CD14-positive monocyte (primary cell): ENCODE data around the gene VPS37C. TPM values are rescaled to one million over a fixed set of nuclear protein-coding genes. Genes with fewer than 3 reads are reported as not detected.
A peak's percentile ranks its signal among the peaks of the same experiment; 100 is the strongest.

Source experiments
- DNase-seq, 3 donors: peaks; one replicate each; pipeline ENCODE4 v3.0.0-alpha.2; 2011 to 2022
- H2AFZ ChIP-seq: 2 replicates; pipeline ENCODE4 v1.6.0; 2012; ENCODE audit warnings: mild to moderate bottlenecking, low read depth, low read length, inconsistent platforms; ENCODE audit not compliant: insufficient read depth, poor library complexity, severe bottlenecking
- H3K27ac ChIP-seq, 2 donors: 1 replicate in 1 of 2; 2 replicates in 1 of 2; pipeline ENCODE4 v1.5.1; 2012 to 2013; ENCODE audit warnings: low read length in 2 of 2, control low read depth in 1 of 2, inconsistent platforms in 1 of 2, low read depth in 1 of 2, mild to moderate bottlenecking in 1 of 2
- H3K27me3 ChIP-seq, 2 donors: one replicate each; pipeline versions ENCODE4 v1.6.0 to v1.6.1; 2011 to 2013; ENCODE audit warnings: low read length in 2 of 2; ENCODE audit not compliant: control insufficient read depth in 2 of 2, insufficient read depth in 2 of 2
- H3K36me3 ChIP-seq, 2 donors: replicated peaks in 1 of 2; 1 replicate in 1 of 2; 2 replicates in 1 of 2; pipeline versions ENCODE4 v1.5.1 to v1.6.1; 2012 to 2013; ENCODE audit warnings: low read length in 2 of 2, control low read depth in 1 of 2, inconsistent platforms in 1 of 2, mild to moderate bottlenecking in 1 of 2; ENCODE audit not compliant: insufficient read depth in 2 of 2, control insufficient read depth in 1 of 2
- H3K4me1 ChIP-seq, 2 donors: 1 replicate in 1 of 2; 2 replicates in 1 of 2; pipeline versions ENCODE4 v1.5.1 to v1.6.1; 2012 to 2013; ENCODE audit warnings: low read length in 2 of 2, control low read depth in 1 of 2, inconsistent platforms in 1 of 2, mild to moderate bottlenecking in 1 of 2, moderate library complexity in 1 of 2; ENCODE audit not compliant: insufficient read depth in 2 of 2, control insufficient read depth in 1 of 2
- H3K4me2 ChIP-seq: replicated peaks from 2 replicates; pipeline ENCODE3; 2012; ENCODE audit warnings: low read length, moderate library complexity, mild to moderate bottlenecking; ENCODE audit not compliant: poor library complexity, severe bottlenecking; ENCODE audit errors: extremely low read depth
- H3K4me3 ChIP-seq, 3 experiments: fragments of 200-600 bp in 1 of 3; sonication (generic) in 1 of 3; replicated peaks in 1 of 3; 1 replicate in 2 of 3; 2 replicates in 1 of 3; pipeline ENCODE4 v1.5.1; 2011 to 2013; ENCODE audit warnings: low read length in 3 of 3, mild to moderate bottlenecking in 3 of 3, control low read depth in 2 of 3, low read depth in 2 of 3, inconsistent platforms in 1 of 3, moderate library complexity in 1 of 3
- H3K79me2 ChIP-seq: 2 replicates; pipeline ENCODE4 v1.6.0; 2012; ENCODE audit warnings: mild to moderate bottlenecking, control low read depth, inconsistent platforms, low read length, moderate library complexity; ENCODE audit not compliant: insufficient read depth
- H3K9ac ChIP-seq: 2 replicates; pipeline ENCODE4 v1.6.0; 2017; ENCODE audit warnings: low read length, mild to moderate bottlenecking; ENCODE audit not compliant: insufficient read depth, poor library complexity, severe bottlenecking
- H3K9me3 ChIP-seq, 2 donors: replicated peaks in 1 of 2; 1 replicate in 1 of 2; 2 replicates in 1 of 2; pipeline versions ENCODE4 v1.5.1 to v1.6.1; 2012 to 2013; ENCODE audit warnings: low read length in 2 of 2, control low read depth in 1 of 2; ENCODE audit not compliant: control insufficient read depth in 1 of 2, insufficient read depth in 1 of 2
- H4K20me1 ChIP-seq: 2 replicates; pipeline ENCODE4 v1.6.0; 2012; ENCODE audit warnings: mild to moderate bottlenecking, low read length, control low read depth, moderate library complexity; ENCODE audit not compliant: insufficient read depth
- H3K27ac Mint-ChIP-seq, 7 donors: one replicate each; pipeline ENCODE4 v1.8.0; 2020; ENCODE audit warnings: mild to moderate bottlenecking in 7 of 7, mixed read lengths in 7 of 7, moderate library complexity in 6 of 7, inconsistent platforms in 2 of 7
- H3K27me3 Mint-ChIP-seq, 3 donors: one replicate each; pipeline ENCODE4 v1.8.0; 2021 to 2022; ENCODE audit warnings: low read depth in 3 of 3, mild to moderate bottlenecking in 3 of 3, mixed read lengths in 3 of 3, moderate library complexity in 3 of 3, inconsistent platforms in 1 of 3
- H3K36me3 Mint-ChIP-seq, 2 donors: one replicate each; pipeline ENCODE4 v1.8.0; 2020; ENCODE audit warnings: mixed read lengths in 2 of 2, inconsistent platforms in 1 of 2, mild to moderate bottlenecking in 1 of 2
- H3K4me1 Mint-ChIP-seq: one replicate; pipeline ENCODE4 v1.8.0; 2020; ENCODE audit warnings: mild to moderate bottlenecking, mixed read lengths
- H3K4me3 Mint-ChIP-seq, 2 donors: one replicate each; pipeline ENCODE4 v1.8.0; 2020; ENCODE audit warnings: mild to moderate bottlenecking in 2 of 2, mixed read lengths in 2 of 2, moderate library complexity in 1 of 2
- H3K9me3 Mint-ChIP-seq, 7 donors: one replicate each; pipeline ENCODE4 v1.8.0; 2020 to 2022; ENCODE audit warnings: mixed read lengths in 7 of 7, mild to moderate bottlenecking in 6 of 7, moderate library complexity in 6 of 7, inconsistent platforms in 2 of 7
- WGBS: methylation state at CpG from one replicate; pipeline ENCODE4 v1.1.5; 2013; ENCODE audit warnings: missing lambda C conversion rate; ENCODE audit not compliant: insufficient coverage; 5-methylcytosine and 5-hydroxymethylcytosine counted together
- intact Hi-C, 2 donors: fragments of 100-400 bp; cut with micrococcal nuclease; formaldehyde crosslinking; loops; one replicate each; pipeline versions ENCODE4 v1.15.0 to v1.15.1; 2023
- polyA plus RNA-seq, 3 donors: library from polyadenylated mRNA; depleted of rRNA in 1 of 3; unstranded in 2 of 3; stranded (reverse) in 1 of 3; fragments of 300-500 nt in 2 of 3; fragments of >200 nt in 1 of 3; fragmentation: Illumina TruSeq in 2 of 3; gene quantifications; 1 replicate in 2 of 3; 2 replicates in 1 of 3; pipeline ENCODE4 v1.2.3, GENCODE V29; 2012 to 2021
- TF ChIP-seq, protein P1 (sequence below): fragments of 200-600 bp; IDR thresholded peaks from one replicate; pipeline ENCODE4 v1.8.0; 2022; ENCODE audit warnings: antibody characterized with exemption, mild to moderate bottlenecking

The VPS37C gene
- polyA plus RNA-seq, 3 donors = 1.9 to 25.1 (median 3.8) TPM

- no peaks in the 10 kb centered on the region for H3K36me3 Mint-ChIP-seq
- no peak overlapping the region for H3K27ac Mint-ChIP-seq
- H3K27me3 Mint-ChIP-seq = peaks cover 10 to 21% (median 10%) of the 10 kb centered on the region in 3 donors
- peaks cover 0 to 5% of the 10 kb centered on the region in 2 donors for H3K27me3 ChIP-seq
- H3K4me3 ChIP-seq = no peak overlapping the region
- DNase-seq = no peak
- no peaks in the 10 kb centered on the region for H4K20me1 ChIP-seq
- H3K4me1 Mint-ChIP-seq = peaks cover 7% of the 10 kb centered on the region
- H3K9ac ChIP-seq = no peak overlapping the region
- H2AFZ ChIP-seq = no peak overlapping the region
- TF ChIP-seq, protein P1, sequence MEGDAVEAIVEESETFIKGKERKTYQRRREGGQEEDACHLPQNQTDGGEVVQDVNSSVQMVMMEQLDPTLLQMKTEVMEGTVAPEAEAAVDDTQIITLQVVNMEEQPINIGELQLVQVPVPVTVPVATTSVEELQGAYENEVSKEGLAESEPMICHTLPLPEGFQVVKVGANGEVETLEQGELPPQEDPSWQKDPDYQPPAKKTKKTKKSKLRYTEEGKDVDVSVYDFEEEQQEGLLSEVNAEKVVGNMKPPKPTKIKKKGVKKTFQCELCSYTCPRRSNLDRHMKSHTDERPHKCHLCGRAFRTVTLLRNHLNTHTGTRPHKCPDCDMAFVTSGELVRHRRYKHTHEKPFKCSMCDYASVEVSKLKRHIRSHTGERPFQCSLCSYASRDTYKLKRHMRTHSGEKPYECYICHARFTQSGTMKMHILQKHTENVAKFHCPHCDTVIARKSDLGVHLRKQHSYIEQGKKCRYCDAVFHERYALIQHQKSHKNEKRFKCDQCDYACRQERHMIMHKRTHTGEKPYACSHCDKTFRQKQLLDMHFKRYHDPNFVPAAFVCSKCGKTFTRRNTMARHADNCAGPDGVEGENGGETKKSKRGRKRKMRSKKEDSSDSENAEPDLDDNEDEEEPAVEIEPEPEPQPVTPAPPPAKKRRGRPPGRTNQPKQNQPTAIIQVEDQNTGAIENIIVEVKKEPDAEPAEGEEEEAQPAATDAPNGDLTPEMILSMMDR = no peak
- no peak overlapping the region for H3K27ac ChIP-seq
- peak overlapping the region in 1 of 2 donors; percentile 30 for H3K4me3 Mint-ChIP-seq
- no peaks in the 10 kb centered on the region for H3K79me2 ChIP-seq
- H3K9me3 Mint-ChIP-seq = peaks cover 3 to 13% (median 8%) of the 10 kb centered on the region in 7 donors
- no peaks in the 10 kb centered on the region for H3K4me1 ChIP-seq
- no peaks in the 10 kb centered on the region for H3K36me3 ChIP-seq
- WGBS = 93% methylated on average over 6 of the region's 7 CpGs
- intact Hi-C loops = no loop called here
- H3K9me3 ChIP-seq = peaks cover 0 to 12% of the 10 kb centered on the region in 2 donors
- H3K4me2 ChIP-seq = no peak overlapping the region
Measured at GRCh38 chr11:61194981-61195695, 33.9 kb upstream of the VPS37C start.

DNA sequence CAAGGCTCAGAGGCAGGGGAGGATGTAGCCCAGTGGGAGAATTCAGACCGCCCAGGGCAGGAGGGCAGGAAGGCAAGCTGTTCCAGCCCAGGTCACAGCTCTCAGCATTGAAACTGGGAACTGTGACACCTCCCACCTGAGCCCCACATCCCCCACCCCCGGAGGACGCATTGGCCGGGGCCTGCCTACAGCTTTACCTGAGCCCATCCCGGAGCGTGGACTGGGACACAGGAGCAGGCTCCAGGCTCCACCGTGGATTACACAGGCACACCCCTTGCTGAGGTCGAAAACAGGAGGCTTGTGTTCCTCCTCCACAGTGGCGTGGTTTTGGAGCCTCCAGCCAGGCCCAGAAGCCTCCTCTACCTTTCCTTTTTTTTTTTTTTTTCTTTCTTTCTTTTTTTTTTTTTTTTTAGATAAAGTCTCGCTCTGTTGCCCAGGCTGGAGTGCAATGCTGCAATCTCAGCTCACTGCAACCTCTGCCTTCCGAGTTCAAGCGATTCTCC lies 33.0 kb upstream of the VPS37C start:
- Histone ChIP-seq H3K4me1 (no peaks in the 10 kb centered on the region), H3K4me3 (no peak overlapping the region), H3K36me3 (no peaks in the 10 kb centered on the region), H4K20me1 (no peaks in the 10 kb centered on the region), H3K4me2 (no peak overlapping the region), H3K27ac (no peak overlapping the region), H3K27me3 (peaks cover 0 to 5% of the 10 kb centered on the region in 2 donors), H3K9me3 (peaks cover 0 to 10% of the 10 kb centered on the region in 2 donors), H2AFZ (no peak overlapping the region), H3K79me2 (no peaks in the 10 kb centered on the region), H3K9ac (no peak overlapping the region)
- Mint-ChIP-seq H3K36me3 (no peaks in the 10 kb centered on the region), H3K9me3 (peaks cover 2 to 12% (median 7%) of the 10 kb centered on the region in 7 donors), H3K27ac (no peak overlapping the region), H3K4me3 (peak overlapping the region in 1 of 2 donors; percentile 55), H3K4me1 (peaks cover 11% of the 10 kb centered on the region), H3K27me3 (peaks cover 10 to 21% (median 10%) of the 10 kb centered on the region in 3 donors)
- intact Hi-C loops = no loop called here
- TF ChIP-seq, protein P1 = no peak
- DNase-seq = no peak
- whole genome bisulfite sequencing = 86% methylated on average over 9 of the region's 12 CpGs
